Hepatocyte (in vitro differentiated cells): ENCODE data around the gene ZNF394.

Source experiments
- EZH2 ChIP-seq: fragments of 200-600 bp; sonication (generic); IDR thresholded peaks from 2 replicates; pipeline ENCODE4 v1.6.1; 2016; ENCODE audit warnings: antibody characterized with exemption, mild to moderate bottlenecking, borderline replicate concordance
- EZH2phosphoT487 ChIP-seq: fragments of 200-600 bp; sonication (generic); IDR thresholded peaks from one replicate; pipeline ENCODE4 v1.6.1; 2018; ENCODE audit warnings: antibody characterized with exemption, mild to moderate bottlenecking, low read depth, moderate library complexity; ENCODE audit not compliant: unreplicated experiment, severe bottlenecking
- TF ChIP-seq, protein P1 (sequence below): fragments of 200-600 bp; sonication (generic); IDR thresholded peaks from 2 replicates; pipeline ENCODE4 v1.5.1; 2016; ENCODE audit warnings: antibody characterized with exemption, mild to moderate bottlenecking; ENCODE audit not compliant: poor library complexity

DNA sequence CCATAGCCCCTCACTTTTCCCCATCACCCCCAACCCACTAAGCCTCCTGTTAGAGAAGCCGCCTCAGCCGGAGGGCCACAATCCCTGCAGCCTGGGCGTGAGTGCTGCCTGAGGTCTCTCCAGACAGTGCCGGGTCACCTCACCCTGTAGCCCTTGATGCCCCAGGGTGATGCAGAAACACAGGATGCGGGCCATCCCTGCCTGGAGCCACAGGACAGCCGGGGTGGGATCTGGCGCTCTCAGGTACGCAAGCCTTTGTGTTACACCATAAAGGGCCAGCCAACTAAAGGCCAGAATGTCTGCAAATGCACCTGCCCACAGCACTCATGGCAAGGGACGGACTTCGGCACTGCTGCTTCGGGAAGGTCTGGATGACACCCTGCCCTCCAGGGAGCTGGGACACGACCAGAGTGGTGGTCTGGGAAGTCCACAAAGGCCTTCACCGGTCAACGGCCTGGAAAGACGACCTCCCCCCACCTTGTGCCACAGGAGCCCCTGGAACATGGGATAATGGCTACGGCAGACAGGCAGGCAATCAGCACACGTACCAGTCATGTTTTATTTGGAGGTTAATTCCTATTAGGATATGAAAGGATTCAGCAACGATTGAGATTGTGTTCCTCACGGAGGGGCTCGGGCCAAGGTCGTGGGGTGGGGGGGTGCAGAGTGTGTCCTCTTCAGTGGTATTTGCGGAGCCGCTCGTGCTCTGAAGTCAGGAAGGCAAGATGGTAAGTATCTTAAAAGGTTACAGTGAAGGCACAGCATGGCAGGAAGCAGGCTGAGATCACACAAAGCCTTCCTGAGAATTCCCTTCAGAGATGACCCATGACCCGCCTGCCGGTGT, 42.2 kb downstream of the ZNF394 start:
- TF ChIP-seq, protein P1, sequence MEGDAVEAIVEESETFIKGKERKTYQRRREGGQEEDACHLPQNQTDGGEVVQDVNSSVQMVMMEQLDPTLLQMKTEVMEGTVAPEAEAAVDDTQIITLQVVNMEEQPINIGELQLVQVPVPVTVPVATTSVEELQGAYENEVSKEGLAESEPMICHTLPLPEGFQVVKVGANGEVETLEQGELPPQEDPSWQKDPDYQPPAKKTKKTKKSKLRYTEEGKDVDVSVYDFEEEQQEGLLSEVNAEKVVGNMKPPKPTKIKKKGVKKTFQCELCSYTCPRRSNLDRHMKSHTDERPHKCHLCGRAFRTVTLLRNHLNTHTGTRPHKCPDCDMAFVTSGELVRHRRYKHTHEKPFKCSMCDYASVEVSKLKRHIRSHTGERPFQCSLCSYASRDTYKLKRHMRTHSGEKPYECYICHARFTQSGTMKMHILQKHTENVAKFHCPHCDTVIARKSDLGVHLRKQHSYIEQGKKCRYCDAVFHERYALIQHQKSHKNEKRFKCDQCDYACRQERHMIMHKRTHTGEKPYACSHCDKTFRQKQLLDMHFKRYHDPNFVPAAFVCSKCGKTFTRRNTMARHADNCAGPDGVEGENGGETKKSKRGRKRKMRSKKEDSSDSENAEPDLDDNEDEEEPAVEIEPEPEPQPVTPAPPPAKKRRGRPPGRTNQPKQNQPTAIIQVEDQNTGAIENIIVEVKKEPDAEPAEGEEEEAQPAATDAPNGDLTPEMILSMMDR = no peak
- no peak for TF ChIP-seq EZH2phosphoT487
- no peak for TF ChIP-seq EZH2
